Measurements from ENCODE around the gene ZNF865.
A peak's percentile ranks its signal among the peaks of the same experiment; 100 is the strongest.

GRCh38 chr19:55599468-55599841 lies 6.0 kb upstream of the ZNF865 start, which contains the start of gene FIZ1:
- TF ChIP-seq SP1 (CRISPR knock-in tag; conservative IDR thresholded peaks at IDR 0.05) (peak; percentile 63; the same call in 1 of the 2 replicates), ELF4 (CRISPR knock-in tag; IDR thresholded peaks at IDR 0.05; ENCODE audit: low read depth) (no peak), IRF1 (CRISPR knock-in tag; IDR thresholded peaks at IDR 0.05) (no peak), FOXJ3 (CRISPR knock-in tag; IDR thresholded peaks at IDR 0.05; ENCODE audit: borderline replicate concordance) (no peak), USF2 (CRISPR knock-in tag; IDR thresholded peaks at IDR 0.05) (no peak)
- TF ChIP-seq, protein P1, sequence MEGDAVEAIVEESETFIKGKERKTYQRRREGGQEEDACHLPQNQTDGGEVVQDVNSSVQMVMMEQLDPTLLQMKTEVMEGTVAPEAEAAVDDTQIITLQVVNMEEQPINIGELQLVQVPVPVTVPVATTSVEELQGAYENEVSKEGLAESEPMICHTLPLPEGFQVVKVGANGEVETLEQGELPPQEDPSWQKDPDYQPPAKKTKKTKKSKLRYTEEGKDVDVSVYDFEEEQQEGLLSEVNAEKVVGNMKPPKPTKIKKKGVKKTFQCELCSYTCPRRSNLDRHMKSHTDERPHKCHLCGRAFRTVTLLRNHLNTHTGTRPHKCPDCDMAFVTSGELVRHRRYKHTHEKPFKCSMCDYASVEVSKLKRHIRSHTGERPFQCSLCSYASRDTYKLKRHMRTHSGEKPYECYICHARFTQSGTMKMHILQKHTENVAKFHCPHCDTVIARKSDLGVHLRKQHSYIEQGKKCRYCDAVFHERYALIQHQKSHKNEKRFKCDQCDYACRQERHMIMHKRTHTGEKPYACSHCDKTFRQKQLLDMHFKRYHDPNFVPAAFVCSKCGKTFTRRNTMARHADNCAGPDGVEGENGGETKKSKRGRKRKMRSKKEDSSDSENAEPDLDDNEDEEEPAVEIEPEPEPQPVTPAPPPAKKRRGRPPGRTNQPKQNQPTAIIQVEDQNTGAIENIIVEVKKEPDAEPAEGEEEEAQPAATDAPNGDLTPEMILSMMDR (IDR thresholded peaks at IDR 0.05): no peak
- TF ChIP-seq, protein P2, sequence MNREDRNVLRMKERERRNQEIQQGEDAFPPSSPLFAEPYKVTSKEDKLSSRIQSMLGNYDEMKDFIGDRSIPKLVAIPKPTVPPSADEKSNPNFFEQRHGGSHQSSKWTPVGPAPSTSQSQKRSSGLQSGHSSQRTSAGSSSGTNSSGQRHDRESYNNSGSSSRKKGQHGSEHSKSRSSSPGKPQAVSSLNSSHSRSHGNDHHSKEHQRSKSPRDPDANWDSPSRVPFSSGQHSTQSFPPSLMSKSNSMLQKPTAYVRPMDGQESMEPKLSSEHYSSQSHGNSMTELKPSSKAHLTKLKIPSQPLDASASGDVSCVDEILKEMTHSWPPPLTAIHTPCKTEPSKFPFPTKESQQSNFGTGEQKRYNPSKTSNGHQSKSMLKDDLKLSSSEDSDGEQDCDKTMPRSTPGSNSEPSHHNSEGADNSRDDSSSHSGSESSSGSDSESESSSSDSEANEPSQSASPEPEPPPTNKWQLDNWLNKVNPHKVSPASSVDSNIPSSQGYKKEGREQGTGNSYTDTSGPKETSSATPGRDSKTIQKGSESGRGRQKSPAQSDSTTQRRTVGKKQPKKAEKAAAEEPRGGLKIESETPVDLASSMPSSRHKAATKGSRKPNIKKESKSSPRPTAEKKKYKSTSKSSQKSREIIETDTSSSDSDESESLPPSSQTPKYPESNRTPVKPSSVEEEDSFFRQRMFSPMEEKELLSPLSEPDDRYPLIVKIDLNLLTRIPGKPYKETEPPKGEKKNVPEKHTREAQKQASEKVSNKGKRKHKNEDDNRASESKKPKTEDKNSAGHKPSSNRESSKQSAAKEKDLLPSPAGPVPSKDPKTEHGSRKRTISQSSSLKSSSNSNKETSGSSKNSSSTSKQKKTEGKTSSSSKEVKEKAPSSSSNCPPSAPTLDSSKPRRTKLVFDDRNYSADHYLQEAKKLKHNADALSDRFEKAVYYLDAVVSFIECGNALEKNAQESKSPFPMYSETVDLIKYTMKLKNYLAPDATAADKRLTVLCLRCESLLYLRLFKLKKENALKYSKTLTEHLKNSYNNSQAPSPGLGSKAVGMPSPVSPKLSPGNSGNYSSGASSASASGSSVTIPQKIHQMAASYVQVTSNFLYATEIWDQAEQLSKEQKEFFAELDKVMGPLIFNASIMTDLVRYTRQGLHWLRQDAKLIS (CRISPR knock-in tag; IDR thresholded peaks at IDR 0.05; ENCODE audit: borderline replicate concordance): no peak
- TF ChIP-seq, protein P3, sequence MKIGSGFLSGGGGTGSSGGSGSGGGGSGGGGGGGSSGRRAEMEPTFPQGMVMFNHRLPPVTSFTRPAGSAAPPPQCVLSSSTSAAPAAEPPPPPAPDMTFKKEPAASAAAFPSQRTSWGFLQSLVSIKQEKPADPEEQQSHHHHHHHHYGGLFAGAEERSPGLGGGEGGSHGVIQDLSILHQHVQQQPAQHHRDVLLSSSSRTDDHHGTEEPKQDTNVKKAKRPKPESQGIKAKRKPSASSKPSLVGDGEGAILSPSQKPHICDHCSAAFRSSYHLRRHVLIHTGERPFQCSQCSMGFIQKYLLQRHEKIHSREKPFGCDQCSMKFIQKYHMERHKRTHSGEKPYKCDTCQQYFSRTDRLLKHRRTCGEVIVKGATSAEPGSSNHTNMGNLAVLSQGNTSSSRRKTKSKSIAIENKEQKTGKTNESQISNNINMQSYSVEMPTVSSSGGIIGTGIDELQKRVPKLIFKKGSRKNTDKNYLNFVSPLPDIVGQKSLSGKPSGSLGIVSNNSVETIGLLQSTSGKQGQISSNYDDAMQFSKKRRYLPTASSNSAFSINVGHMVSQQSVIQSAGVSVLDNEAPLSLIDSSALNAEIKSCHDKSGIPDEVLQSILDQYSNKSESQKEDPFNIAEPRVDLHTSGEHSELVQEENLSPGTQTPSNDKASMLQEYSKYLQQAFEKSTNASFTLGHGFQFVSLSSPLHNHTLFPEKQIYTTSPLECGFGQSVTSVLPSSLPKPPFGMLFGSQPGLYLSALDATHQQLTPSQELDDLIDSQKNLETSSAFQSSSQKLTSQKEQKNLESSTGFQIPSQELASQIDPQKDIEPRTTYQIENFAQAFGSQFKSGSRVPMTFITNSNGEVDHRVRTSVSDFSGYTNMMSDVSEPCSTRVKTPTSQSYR (CRISPR knock-in tag; IDR thresholded peaks at IDR 0.05): no peak; the same call in 1 of the 2 replicates
- TF ChIP-seq, protein P4, sequence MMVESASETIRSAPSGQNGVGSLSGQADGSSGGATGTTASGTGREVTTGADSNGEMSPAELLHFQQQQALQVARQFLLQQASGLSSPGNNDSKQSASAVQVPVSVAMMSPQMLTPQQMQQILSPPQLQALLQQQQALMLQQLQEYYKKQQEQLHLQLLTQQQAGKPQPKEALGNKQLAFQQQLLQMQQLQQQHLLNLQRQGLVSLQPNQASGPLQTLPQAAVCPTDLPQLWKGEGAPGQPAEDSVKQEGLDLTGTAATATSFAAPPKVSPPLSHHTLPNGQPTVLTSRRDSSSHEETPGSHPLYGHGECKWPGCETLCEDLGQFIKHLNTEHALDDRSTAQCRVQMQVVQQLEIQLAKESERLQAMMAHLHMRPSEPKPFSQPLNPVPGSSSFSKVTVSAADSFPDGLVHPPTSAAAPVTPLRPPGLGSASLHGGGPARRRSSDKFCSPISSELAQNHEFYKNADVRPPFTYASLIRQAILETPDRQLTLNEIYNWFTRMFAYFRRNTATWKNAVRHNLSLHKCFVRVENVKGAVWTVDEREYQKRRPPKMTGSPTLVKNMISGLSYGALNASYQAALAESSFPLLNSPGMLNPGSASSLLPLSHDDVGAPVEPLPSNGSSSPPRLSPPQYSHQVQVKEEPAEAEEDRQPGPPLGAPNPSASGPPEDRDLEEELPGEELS (CRISPR knock-in tag; IDR thresholded peaks at IDR 0.05): no peak
